ENCODE measurements around the gene TMEM163. TPM values are rescaled to one million over a fixed set of nuclear protein-coding genes. Genes with fewer than 3 reads are reported as not detected.

Gene TMEM163
- total and polyA plus RNA-seq, 2 experiments from 2014 or later: 1.1 TPM

DNA sequence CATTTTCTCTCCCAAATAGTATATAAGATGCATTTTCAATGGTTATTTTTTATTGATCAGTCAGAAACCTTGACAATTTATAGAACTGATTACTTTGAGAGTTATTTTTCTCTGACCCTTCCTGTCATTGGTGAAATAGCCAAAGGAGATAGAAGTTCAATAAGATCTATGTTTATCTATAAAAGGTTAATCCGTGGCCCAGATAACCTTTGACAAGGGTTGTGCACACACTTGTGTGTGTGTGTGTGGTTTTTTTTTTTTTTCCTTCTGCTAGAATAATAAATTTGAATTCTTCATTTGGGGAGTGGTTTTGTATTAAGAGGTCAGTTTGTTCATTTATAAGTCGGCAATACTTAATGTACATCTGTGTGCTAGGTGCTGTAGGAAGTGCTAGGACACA, 304.9 kb downstream of the TMEM163 start:
- WGBS (ENCODE audit: low lambda C conversion rate, missing lambda C conversion rate): 74% methylated on average over 2 of the region's 2 CpGs
- no peaks in the 10 kb centered on the region for H3K9me3 ChIP-seq (ENCODE audit: low read depth)
- H3K36me3 ChIP-seq (replicated peaks; ENCODE audit: insufficient read depth, low read depth): no peaks in the 10 kb centered on the region
- H3K27me3 ChIP-seq: no peaks in the 10 kb centered on the region
- peaks cover 16% of the 10 kb centered on the region for H3K4me1 ChIP-seq (ENCODE audit: insufficient read depth)
- H2AFZ ChIP-seq: no peak overlapping the region
- TF ChIP-seq EZH2 (IDR thresholded peaks at IDR 0.05; ENCODE audit: borderline replicate concordance): no peak
- TF ChIP-seq, protein P1, sequence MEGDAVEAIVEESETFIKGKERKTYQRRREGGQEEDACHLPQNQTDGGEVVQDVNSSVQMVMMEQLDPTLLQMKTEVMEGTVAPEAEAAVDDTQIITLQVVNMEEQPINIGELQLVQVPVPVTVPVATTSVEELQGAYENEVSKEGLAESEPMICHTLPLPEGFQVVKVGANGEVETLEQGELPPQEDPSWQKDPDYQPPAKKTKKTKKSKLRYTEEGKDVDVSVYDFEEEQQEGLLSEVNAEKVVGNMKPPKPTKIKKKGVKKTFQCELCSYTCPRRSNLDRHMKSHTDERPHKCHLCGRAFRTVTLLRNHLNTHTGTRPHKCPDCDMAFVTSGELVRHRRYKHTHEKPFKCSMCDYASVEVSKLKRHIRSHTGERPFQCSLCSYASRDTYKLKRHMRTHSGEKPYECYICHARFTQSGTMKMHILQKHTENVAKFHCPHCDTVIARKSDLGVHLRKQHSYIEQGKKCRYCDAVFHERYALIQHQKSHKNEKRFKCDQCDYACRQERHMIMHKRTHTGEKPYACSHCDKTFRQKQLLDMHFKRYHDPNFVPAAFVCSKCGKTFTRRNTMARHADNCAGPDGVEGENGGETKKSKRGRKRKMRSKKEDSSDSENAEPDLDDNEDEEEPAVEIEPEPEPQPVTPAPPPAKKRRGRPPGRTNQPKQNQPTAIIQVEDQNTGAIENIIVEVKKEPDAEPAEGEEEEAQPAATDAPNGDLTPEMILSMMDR (IDR thresholded peaks at IDR 0.05; ENCODE audit: poor library complexity): no peak
- no peak overlapping the region for H3K4me3 ChIP-seq
- no peak overlapping the region for H3K27ac ChIP-seq
- H3K9me2 ChIP-seq (replicated peaks; ENCODE audit: insufficient read depth): no peaks in the 10 kb centered on the region
- H4K20me1 ChIP-seq (ENCODE audit: insufficient read depth, poor library complexity, severe bottlenecking): no peaks in the 10 kb centered on the region
- no peaks in the 10 kb centered on the region for H3K79me2 ChIP-seq
- H3K4me2 ChIP-seq: no peak overlapping the region
- no peak for DNase-seq (ENCODE audit: low spot score)

DNA sequence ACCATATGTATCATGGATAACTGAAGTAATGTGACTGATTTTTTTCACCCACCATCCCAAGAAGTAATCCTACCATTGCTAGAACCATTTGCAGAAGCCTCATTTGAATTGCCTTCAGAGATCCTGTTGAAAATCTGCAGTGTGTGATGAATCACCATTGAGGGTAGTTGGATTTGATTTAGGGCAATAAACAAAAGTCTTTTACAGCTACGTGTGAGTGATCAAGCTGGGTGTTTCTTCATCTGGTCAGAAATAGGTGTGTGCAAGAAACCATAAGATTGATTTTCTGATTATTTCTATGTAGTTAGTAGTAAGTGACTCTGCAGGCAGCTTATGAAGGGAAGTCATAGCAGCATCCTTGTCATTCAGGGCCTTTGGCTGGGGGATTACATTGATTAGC, 305.4 kb downstream of the TMEM163 start:
- Histone ChIP-seq H3K79me2 (no peaks in the 10 kb centered on the region), H3K4me1 (ENCODE audit: insufficient read depth) (peaks cover 16% of the 10 kb centered on the region), H3K9me3 (ENCODE audit: low read depth) (no peaks in the 10 kb centered on the region), H3K27ac (no peak overlapping the region), H3K9me2 (replicated peaks; ENCODE audit: insufficient read depth) (no peaks in the 10 kb centered on the region), H3K36me3 (replicated peaks; ENCODE audit: insufficient read depth, low read depth) (no peaks in the 10 kb centered on the region), H4K20me1 (ENCODE audit: insufficient read depth, poor library complexity, severe bottlenecking) (no peaks in the 10 kb centered on the region), H3K4me3 (no peak overlapping the region), H3K27me3 (no peaks in the 10 kb centered on the region), H2AFZ (no peak overlapping the region), H3K4me2 (no peak overlapping the region)
- DNase-seq (ENCODE audit: low spot score): no peak
- 60% methylated on average over 1 of the region's 1 CpG for WGBS (ENCODE audit: low lambda C conversion rate, missing lambda C conversion rate)
- TF ChIP-seq, protein P1 (IDR thresholded peaks at IDR 0.05; ENCODE audit: poor library complexity): no peak
- TF ChIP-seq EZH2phosphoT487 (IDR thresholded peaks at IDR 0.05; ENCODE audit: low read depth, severe bottlenecking, unreplicated experiment) (no peak), EZH2 (IDR thresholded peaks at IDR 0.05; ENCODE audit: borderline replicate concordance) (no peak)

DNA sequence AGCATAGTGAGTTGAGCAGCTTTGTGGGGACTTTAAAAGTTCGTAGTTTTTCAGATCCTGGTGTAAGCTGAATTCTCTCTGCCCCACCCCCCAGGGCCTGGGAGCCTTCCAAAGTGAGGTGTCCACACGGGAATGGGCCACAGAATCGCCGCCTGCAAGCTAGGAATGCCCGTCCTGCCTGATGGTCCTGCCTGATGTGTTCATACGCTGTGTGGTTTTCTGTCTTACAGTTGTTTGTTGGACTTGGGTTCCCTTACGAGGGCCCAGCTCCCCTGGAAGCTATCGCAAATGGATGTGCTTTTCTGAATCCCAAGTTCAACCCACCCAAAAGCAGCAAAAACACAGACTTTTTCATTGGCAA, 306.2 kb downstream of the TMEM163 start:
- TF ChIP-seq, protein P1 (IDR thresholded peaks at IDR 0.05; ENCODE audit: poor library complexity): no peak
- no peak for TF ChIP-seq EZH2phosphoT487 (IDR thresholded peaks at IDR 0.05; ENCODE audit: low read depth, severe bottlenecking, unreplicated experiment)
- TF ChIP-seq EZH2 (IDR thresholded peaks at IDR 0.05; ENCODE audit: borderline replicate concordance): no peak
- Histone ChIP-seq H3K36me3 (replicated peaks; ENCODE audit: insufficient read depth, low read depth) (no peaks in the 10 kb centered on the region), H3K9me2 (replicated peaks; ENCODE audit: insufficient read depth) (no peaks in the 10 kb centered on the region), H3K4me3 (no peak overlapping the region), H2AFZ (no peak overlapping the region), H3K4me2 (no peak overlapping the region), H3K27me3 (no peaks in the 10 kb centered on the region), H4K20me1 (ENCODE audit: insufficient read depth, poor library complexity, severe bottlenecking) (no peaks in the 10 kb centered on the region), H3K4me1 (ENCODE audit: insufficient read depth) (peaks cover 16% of the 10 kb centered on the region), H3K27ac (no peak overlapping the region), H3K79me2 (no peaks in the 10 kb centered on the region), H3K9me3 (ENCODE audit: low read depth) (no peaks in the 10 kb centered on the region)
- WGBS (ENCODE audit: low lambda C conversion rate, missing lambda C conversion rate): 92% methylated on average over 8 of the region's 8 CpGs
- no peak for DNase-seq (ENCODE audit: low spot score)

Data from hepatocyte (in vitro differentiated cells).